B cell (primary cell): ENCODE data around the gene ACTMAP.

Experiments used
- CTCF ChIP-seq: fragments of 200-600 bp; IDR thresholded peaks from one replicate; pipeline ENCODE4 v1.8.0; 2022; ENCODE audit warnings: antibody characterized with exemption, mild to moderate bottlenecking
- EZH2 ChIP-seq: IDR thresholded peaks from 2 replicates; pipeline ENCODE4 v1.6.1; 2012; ENCODE audit warnings: borderline replicate concordance, low read depth, mild to moderate bottlenecking, moderate library complexity, low read length; ENCODE audit not compliant: insufficient read depth, poor library complexity, severe bottlenecking

DNA sequence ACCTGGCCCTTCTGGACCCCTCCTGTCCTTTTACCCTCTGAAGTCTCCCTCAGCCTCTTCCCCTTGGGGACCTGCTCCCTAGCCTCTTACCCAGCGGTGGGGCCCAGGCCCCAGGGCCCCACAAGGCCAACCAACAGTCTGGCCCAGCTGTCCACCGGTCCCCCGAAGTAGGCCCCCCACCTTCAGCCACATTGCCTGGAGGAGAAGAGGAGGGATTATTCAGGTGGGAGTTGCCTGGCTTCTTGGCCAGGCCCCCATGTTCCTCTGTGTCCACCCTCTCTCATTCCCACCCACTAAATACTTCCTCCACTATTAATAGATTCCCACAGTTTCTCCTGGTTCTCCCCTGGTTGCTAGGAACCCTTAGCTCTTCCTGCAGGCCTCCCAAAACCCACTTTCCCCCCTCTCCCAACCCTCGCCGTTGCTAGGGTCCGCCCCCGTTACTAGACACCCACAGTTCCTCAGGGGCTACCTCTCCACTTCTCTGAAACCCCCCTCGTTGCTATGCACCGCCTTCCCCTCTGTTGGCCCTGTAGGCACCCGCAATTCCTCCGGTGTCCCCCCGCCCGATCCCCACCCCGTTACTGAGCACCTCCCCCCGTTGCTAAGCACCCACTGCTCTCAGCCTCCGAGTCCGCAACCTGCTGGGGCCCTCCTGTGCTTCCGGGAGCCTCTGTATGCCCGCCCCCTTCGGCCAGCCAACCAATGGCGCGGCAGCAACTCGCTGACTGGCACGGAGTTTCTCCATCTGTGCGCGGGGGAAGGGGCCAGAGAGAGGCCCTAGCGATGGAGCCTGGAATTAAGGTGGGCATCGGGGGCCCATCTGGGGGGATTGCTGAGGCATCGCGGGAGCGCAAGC, 35.6 kb downstream of the ACTMAP start:
- TF ChIP-seq EZH2 (no peak), CTCF (no peak)
